Islet of Langerhans (tissue), 1 donor: ENCODE measurements around the gene WDR77.

ENCODE experiments used
- FAIRE-seq: peaks from one replicate; lab custom pipeline; 2011; peaks lifted over from hg19 to GRCh38; lab: Jason Lieb, UNC

WDR77 gene

DNA sequence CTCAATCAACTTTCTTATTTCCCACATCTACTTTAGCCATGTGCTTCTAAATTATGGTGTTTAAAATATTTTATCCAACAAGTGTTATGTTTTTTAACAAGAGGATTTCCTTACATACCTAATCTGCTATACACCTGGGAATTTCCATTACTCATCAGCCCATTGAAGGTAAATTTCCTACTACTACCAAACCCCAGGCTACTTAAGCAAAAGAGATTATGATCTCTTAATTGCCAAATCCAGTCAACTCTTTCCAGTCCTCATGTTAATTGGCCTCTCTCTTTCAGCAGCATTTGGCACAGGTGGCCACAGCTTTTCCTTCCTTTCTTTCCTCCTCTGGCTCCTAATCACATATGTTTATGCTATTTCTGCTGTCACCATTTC lies 19.7 kb upstream of the WDR77 start:
- FAIRE-seq, result no peak

- FAIRE-seq, result no peak
Measured at GRCh38 chr1:111467865-111468716, 19.0 kb upstream of the WDR77 start.

- FAIRE-seq, result no peak
Measured at GRCh38 chr1:111466480-111466879, 17.4 kb upstream of the WDR77 start.

DNA sequence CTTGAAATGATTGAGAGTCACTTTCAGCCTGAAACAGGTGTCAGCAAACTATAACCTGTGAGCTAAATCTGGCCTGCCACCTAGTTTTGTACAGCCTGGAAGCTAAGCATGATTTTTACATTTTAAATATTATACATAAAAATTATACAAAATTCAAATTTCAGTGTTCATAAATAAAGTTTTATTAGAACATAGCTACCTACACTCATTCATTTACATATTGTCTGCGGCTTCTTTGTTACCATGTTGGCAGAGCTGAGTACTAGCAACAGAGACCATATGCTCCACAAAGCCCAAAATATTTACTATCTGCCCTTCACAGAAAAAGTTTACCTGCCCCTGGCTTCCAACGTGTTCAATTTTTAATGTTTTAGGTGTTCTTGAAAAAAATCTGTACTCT lies 16.7 kb upstream of the WDR77 start:
- no peak for FAIRE-seq

DNA sequence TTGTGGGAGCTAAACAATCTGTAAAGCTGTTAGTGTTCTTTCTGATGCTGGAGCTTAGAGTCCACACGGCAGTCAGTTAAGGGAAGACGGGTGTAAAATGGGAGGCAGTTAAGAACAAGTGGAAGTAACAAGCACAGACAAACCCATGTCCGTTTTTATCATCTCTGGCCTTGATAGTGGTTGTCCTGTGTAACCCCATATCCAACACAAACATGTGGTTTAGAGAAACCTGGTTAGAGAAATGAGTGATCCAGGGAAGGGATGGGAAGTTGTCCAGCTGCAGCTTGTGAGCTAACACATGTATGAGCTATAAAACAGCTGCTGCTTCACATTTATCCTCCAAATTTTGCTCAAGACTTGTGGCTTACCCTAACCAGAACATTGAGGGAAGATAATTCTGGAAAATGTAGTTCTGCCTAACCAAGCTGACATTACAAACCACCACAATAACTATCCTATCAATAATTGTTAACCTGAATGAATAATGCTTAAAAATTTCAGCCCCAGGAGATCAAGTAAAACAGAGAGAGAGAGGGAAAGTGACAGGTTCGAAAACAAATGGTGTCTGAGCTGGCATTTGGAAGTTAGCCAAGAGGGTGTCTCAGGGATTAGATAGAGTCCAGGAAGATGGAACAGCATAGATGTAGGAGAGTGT lies 14.1 kb upstream of the WDR77 start:
- FAIRE-seq, result no peak

DNA sequence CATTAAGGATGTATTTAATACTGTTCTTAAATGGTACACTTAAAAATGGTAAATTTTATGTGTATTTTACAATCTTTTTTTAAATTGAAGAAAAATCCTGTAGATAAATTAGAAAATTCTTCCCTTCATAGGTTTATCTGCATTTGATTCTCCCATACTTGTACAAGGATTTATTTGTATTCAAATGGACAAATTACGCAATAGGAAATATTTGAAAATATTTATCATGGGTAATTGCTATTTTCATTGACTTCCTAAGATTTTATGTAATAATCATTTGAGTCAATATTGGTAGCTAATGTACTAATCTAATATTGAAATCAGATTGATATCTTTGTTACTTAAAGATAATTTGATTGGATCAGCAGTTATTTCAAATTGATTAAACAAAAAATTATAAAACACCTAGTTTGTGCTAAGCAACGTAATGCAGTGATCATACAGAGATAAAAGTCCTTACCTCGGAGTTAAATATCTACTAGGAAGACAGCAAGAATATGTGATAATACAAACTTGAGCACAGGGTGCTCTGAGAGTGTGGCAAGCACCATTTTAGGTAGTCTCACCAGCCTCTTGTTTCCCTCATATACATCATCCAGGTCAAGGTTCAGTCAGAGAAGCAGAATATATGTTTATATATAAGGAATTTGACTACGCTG lies 13.4 kb upstream of the WDR77 start:
- FAIRE-seq, result no peak

DNA sequence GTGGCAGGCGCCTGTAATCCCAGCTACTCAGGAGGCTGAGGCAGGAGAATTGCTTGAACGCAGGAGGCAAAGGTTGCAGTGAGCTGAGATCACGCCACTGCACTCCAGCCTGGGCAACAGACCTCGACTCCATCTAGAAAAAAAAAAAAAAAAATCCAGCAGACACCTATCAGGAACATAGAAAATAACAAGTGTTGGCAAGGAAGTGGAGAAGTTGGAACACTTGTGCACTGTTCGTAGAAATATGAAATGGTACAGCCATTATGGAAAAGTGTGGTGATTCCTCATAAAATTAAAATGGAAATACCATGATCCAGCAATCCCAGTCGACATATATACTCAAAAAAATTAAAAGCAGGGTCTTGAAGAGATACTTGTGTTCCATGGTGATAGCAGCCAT lies 12.7 kb upstream of the WDR77 start:
- FAIRE-seq, result no peak

- no peak for FAIRE-seq
Measured at GRCh38 chr1:111455642-111456031, 6.6 kb upstream of the WDR77 start.

DNA sequence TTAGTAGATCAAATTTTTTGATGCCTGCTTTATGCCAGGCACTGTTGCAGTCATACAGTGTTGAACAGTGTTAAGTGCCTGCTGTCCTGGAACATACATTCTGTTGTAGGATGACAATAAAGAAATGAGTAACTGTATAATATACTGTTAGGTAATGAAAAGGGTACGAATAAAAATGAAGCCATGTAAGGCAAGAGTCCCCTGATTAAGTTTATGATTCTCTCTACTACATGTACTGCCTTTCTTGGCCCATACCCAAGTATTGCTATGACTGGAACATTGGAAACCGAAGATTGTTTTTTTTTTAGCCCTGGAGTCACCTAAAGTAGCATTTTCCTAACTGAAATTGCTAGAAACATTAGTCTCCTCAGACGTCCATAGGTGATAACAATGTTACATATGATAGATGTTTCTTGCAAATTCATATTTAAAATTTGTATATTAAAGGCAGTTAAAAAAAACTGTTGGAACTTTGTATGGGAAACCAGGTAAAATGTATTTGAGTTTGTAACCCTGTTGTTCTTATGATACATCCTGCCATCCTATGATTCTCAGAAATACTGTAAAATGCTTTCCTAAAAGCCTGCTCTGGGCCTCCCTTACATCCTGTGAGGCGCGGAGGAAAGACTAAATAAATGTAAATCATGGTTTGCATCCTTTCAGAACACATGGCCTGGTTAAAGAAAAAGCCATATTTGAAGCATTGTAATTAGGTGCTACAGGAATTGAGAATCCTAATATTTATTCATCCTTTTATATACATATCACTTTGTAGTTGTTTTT lies 6.0 kb upstream of the WDR77 start:
- FAIRE-seq, result no peak

DNA sequence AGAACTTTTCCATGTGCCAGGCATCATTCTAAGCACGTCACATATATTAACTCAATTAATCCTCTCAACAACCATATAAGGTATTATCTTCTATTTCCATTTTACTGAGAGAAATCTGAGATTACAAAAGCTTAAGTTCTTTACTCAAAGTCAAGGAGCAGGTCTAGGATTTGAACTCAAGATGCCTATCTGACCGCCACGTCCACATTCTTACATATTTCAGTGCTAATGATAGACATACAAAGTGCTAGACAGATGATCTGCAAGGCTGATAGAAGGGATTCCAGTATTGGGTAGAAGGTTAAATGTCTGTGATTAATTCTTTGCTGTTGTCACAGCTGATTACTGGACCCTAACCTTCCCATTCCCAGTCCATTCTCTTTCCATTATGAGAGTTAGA lies 4.7 kb upstream of the WDR77 start:
- FAIRE-seq, result no peak

GRCh38 chr1:111452581-111452980 lies 3.5 kb upstream of the WDR77 start:
- no peak for FAIRE-seq

DNA sequence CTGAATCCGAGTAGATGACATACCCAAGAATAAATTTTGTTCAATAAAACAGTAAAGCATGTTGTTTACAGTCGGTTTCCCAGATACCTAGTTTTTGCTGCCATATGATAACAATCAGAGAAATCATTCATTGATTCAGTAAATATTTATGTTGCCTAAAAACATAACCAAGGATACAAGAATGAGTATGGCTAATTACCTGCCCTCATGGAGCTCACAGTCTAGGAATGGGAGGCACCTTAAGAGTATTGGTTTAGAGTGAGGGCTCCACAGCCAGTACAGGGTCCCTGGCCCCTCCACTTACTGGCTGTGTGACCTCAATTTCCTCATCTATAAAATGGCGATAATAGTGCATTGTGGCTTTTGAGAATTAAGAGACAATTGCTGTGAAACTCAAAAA lies 1.1 kb upstream of the WDR77 start:
- FAIRE-seq, result no peak

GRCh38 chr1:111449703-111450017 lies 604 bp upstream of the WDR77 start:
- FAIRE-seq, result no peak

DNA sequence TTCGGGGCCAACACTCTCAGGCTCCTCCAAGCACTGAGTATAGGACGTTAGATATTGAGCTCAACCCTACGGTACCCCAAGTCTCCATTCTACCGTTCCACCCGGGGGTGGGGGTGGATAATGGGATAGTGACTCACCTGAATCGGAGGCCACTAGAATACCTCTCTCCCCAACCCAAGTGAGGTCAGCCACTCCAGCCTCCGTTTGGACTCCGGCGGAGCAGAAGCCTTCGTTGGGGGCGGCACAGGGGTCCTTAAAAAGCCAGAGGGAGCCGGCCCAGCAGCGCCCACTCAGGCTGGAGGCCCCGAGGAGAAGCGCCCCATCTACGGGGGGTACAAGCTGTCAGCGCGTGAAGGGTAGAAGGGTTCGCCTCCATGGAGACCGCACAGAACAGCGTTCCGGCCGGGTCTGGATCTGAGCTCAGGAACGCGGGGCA lies 556 bp downstream of the WDR77 start:
- FAIRE-seq, result no peak

DNA sequence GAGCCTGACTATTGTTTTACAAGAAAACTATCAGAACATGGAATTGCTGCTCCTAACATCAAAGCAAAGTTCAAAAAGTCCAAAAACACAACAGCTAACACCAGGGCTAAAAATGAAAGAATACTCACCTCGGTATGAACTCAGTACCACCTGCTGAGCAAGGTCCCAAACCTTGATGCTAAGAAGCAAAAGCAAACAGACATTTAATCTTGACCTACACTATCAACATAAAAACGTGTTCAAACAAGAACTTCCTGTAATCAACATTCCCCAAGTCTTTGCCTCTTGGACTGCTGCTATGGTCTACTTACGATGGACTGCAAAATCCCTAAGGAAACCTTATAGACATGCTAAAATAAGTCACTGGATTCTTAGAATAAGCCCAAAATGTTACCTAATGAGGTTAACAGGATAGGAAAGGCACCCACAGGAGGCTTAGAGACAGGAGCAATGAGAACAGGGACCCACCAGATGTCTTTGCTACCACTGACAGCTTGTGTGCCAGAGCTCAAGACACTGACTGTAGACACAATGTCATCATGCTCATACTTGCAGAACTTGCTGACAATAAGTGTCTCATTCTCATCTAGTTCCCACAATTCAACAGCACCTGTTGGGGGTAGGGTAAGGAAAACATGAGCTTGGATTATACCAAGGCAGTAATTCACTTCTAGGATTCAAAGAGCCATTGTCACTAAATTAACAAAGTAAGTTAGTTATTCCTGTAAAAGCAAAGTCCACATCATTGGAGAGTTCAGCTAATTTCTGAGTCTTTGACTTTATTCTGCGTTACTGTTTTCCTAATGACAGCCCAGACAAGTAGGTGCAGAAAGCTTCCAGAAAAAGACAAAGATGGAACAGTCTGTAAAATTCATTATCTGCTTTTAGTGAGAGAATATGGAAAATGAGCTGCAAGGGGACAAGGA lies 1.8 kb downstream of the WDR77 start:
- FAIRE-seq, result no peak

- no peak for FAIRE-seq
Measured at GRCh38 chr1:111446546-111446945, 2.5 kb downstream of the WDR77 start.

GRCh38 chr1:111444031-111444430 lies 5.0 kb downstream of the WDR77 start:
- FAIRE-seq, result no peak

DNA sequence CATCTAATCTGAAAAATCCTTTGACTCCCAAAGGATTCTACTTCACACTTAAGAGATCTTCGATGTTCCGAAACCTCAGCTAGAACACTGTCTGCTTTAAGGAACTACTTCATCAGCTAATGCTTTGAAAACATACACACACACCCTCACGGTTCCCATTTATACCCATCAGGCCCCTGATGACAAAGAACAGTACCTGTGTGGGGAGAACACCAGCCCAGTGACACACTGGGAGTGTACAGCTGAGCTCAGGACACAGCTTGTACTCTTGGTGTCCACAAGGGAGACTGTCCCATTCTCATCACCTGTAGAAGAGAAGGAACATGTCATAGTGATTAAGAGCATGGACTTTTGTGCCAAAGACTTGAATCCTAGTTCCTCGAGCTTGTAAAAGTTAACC lies 6.6 kb downstream of the WDR77 start:
- no peak for FAIRE-seq

DNA sequence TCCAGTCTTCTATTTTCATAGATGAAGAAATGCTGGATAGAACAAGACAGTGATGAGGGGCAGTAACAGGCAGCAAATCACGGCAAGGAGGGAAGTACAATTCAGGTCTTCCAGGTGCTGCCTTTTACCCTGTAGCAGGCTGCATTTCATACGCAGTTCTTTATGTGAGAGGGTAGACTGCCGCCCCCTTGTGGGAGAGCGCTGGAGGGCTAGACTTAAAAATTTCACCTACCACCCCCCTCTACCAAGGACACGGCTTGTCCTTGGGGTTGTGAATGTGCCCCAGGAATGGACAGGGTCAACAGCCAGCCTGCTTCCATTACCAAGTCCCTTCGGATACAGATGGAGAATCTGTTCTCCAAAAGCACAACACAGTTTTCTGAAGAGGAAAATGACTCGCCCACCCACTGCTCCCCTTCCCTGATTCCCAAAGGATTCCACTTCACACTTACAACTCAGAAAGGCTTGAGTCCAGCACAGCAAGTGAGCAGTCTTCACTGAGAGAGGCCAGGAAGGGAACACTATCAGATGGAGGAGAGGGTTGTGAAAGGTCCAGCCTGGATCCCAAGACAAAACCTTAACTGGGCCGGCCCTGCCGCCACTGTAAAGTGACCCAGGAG lies 7.4 kb downstream of the WDR77 start:
- FAIRE-seq, result no peak

GRCh38 chr1:111439461-111440351 lies 9.3 kb downstream of the WDR77 start:
- FAIRE-seq, result no peak
